Sigmoid colon (tissue), 7 donors: ENCODE results near the gene C1orf167. TPM values are rescaled to one million over a fixed set of nuclear protein-coding genes. Genes with fewer than 3 reads are reported as not detected.

ENCODE experiments used
- DNase-seq: peaks from one replicate; pipeline ENCODE4 v3.0.0-alpha.2; 2019
- H3K27ac ChIP-seq, 4 donors: fragments of 200-600 bp; sonication (generic); one replicate each; pipeline ENCODE4 v1.5.1; 2016 to 2019; ENCODE audit warnings: mild to moderate bottlenecking in 1 of 4
- H3K27me3 ChIP-seq, 3 donors: fragments of 200-600 bp; sonication (generic); one replicate each; pipeline ENCODE4 v1.5.1; 2019; ENCODE audit warnings: mild to moderate bottlenecking in 1 of 3
- H3K36me3 ChIP-seq, 4 donors: fragments of 200-600 bp; sonication (generic); one replicate each; pipeline ENCODE4 v1.5.1; 2016 to 2019
- H3K4me1 ChIP-seq, 4 donors: fragments of 200-600 bp; sonication (generic); one replicate each; pipeline ENCODE4 v1.5.1; 2017 to 2019
- H3K4me3 ChIP-seq, 4 donors: fragments of 200-600 bp; sonication (generic); one replicate each; pipeline ENCODE4 v1.5.1; 2017 to 2019; ENCODE audit warnings: mild to moderate bottlenecking in 2 of 4, moderate library complexity in 1 of 4
- H3K9me3 ChIP-seq, 4 donors: fragments of 200-600 bp in 3 of 4; sonication (generic) in 3 of 4; one replicate each; pipeline versions ENCODE4 v1.5.1 to v1.6.1; 2013 to 2019
- CTCF ChIP-seq, 4 experiments: fragments of 450-650 bp in 3 of 4; fragments of 200-600 bp in 1 of 4; IDR thresholded peaks; one replicate each; pipeline ENCODE4 v1.5.1; 2016 to 2019; ENCODE audit warnings: antibody characterized with exemption in 4 of 4, mild to moderate bottlenecking in 3 of 4, moderate library complexity in 2 of 4
- EP300 ChIP-seq, 4 donors: sonication (generic); formaldehyde crosslinking; IDR thresholded peaks; one replicate each; pipeline ENCODE4 v1.6.1; 2017; ENCODE audit warnings: antibody characterized with exemption in 4 of 4
- POLR2A ChIP-seq, 2 donors: fragments of 450-650 bp; IDR thresholded peaks; one replicate each; pipeline ENCODE4 v1.6.1; 2016; ENCODE audit warnings: antibody characterized with exemption in 2 of 2, mild to moderate bottlenecking in 2 of 2, moderate library complexity in 2 of 2
- POLR2AphosphoS5 ChIP-seq, 4 donors: sonication (generic); formaldehyde crosslinking; IDR thresholded peaks; one replicate each; pipeline ENCODE4 v1.6.1; 2017; ENCODE audit warnings: antibody characterized with exemption in 4 of 4
- WGBS, 2 donors: extraction: QIAGEN DNeasy Blood & Tissue Kit; methylation state at CpG; one replicate each; pipeline ENCODE4 v1.1.7; 2013; 5-methylcytosine and 5-hydroxymethylcytosine counted together
- intact Hi-C: fragments of 100-400 bp; cut with DNase I; formaldehyde crosslinking; loops from one replicate; pipeline ENCODE4 v1.15.1; 2023
- polyA plus RNA-seq, 3 donors: library from polyadenylated mRNA; stranded (reverse); fragments of 200-250 nt; gene quantifications; one replicate each; pipeline ENCODE4 v1.2.3, GENCODE V29; 2013
- total RNA-seq, 4 donors: library from RNA; depleted of rRNA; stranded (reverse); fragments of >200 nt; gene quantifications; one replicate each; pipeline ENCODE4 v1.1.0, GENCODE V29; 2016
- donor health status: healthy with polysubstance abuse.
- donor health status: Bipolar disorder and iron deficiency.
- donor health status: healthy.

Gene C1orf167
- total and polyA plus RNA-seq, 7 donors = 0.66 to 2.4 (median 1.7) TPM; not detected in 1

GRCh38 chr1:11825131-11825530, 63.1 kb downstream of the C1orf167 start:
- Histone ChIP-seq H3K27me3 (no peaks in the 10 kb centered on the region), H3K36me3 (peaks cover 30 to 100% (median 71%) of the 10 kb centered on the region in 4 donors), H3K9me3 (no peaks in the 10 kb centered on the region), H3K4me1 (no peaks in the 10 kb centered on the region), H3K4me3 (no peak overlapping the region), H3K27ac (no peak overlapping the region)
- intact Hi-C loops = no loop called here
- peak; percentile 44 for DNase-seq
- TF ChIP-seq POLR2A (IDR thresholded peaks at IDR 0.05) (no peak), EP300 (IDR thresholded peaks at IDR 0.05) (no peak), POLR2AphosphoS5 (IDR thresholded peaks at IDR 0.05) (no peak), CTCF (IDR thresholded peaks at IDR 0.05) (no peak)
- 94% methylated on average over 7 of the region's 7 CpGs for WGBS, 2 donors

DNA sequence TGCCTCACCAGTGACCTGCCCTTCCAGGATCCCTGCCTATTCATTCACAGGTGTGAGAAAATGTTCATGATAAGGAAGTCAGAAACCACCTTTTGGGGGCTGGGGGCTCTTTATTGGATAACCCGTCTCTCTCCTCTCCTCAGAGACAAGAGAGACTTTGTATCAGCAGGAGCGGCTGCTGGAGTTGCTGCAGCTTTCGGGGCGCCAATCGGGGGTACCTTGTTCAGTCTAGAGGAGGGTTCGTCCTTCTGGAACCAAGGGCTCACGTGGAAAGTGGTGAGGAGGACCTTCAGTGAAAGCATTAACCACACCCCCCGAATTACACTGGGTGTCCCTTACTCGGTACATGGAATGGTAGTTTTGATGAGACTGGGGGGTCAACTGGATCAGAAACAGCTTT, 65.0 kb downstream of the C1orf167 start:
- intact Hi-C loops = no loop called here
- TF ChIP-seq EP300 (IDR thresholded peaks at IDR 0.05) (no peak), CTCF (IDR thresholded peaks at IDR 0.05) (no peak), POLR2AphosphoS5 (IDR thresholded peaks at IDR 0.05) (no peak), POLR2A (IDR thresholded peaks at IDR 0.05) (no peak)
- no peaks in the 10 kb centered on the region for H3K4me1 ChIP-seq
- peaks cover 31 to 98% (median 74%) of the 10 kb centered on the region in 4 donors for H3K36me3 ChIP-seq
- H3K4me3 ChIP-seq = no peak overlapping the region
- H3K9me3 ChIP-seq = no peaks in the 10 kb centered on the region
- peak; percentile 29 for DNase-seq
- no peaks in the 10 kb centered on the region for H3K27me3 ChIP-seq
- WGBS, 2 donors = 95 to 96% methylated on average over 9 of the region's 9 CpGs
- no peak overlapping the region for H3K27ac ChIP-seq

GRCh38 chr1:11828511-11828910, 66.5 kb downstream of the C1orf167 start:
- H3K27me3 ChIP-seq = no peaks in the 10 kb centered on the region
- H3K9me3 ChIP-seq = no peaks in the 10 kb centered on the region
- DNase-seq = peak; percentile 56
- WGBS, 2 donors = 95% methylated on average over 19 of the region's 19 CpGs
- TF ChIP-seq POLR2AphosphoS5 (IDR thresholded peaks at IDR 0.05) = no peak
- TF ChIP-seq POLR2A (IDR thresholded peaks at IDR 0.05) = no peak
- TF ChIP-seq CTCF (IDR thresholded peaks at IDR 0.05) = no peak
- TF ChIP-seq EP300 (IDR thresholded peaks at IDR 0.05) = no peak
- H3K4me1 ChIP-seq = no peaks in the 10 kb centered on the region
- intact Hi-C loops = no loop called here
- H3K36me3 ChIP-seq = peaks cover 31 to 98% (median 73%) of the 10 kb centered on the region in 4 donors
- H3K27ac ChIP-seq = no peak overlapping the region
- H3K4me3 ChIP-seq = no peak overlapping the region

GRCh38 chr1:11831945-11832725, 70.1 kb downstream of the C1orf167 start:
- Histone ChIP-seq H3K4me1 (no peaks in the 10 kb centered on the region), H3K27ac (no peak overlapping the region), H3K9me3 (no peaks in the 10 kb centered on the region), H3K27me3 (no peaks in the 10 kb centered on the region), H3K36me3 (peaks cover 43 to 98% (median 77%) of the 10 kb centered on the region in 4 donors), H3K4me3 (no peak overlapping the region)
- peak; percentile 55 for DNase-seq
- intact Hi-C loops = no loop called here
- 67 to 85% methylated on average over 9 of the region's 9 CpGs for WGBS, 2 donors
- no peak for TF ChIP-seq POLR2AphosphoS5 (IDR thresholded peaks at IDR 0.05)
- TF ChIP-seq CTCF (IDR thresholded peaks at IDR 0.05) = no peak
- no peak for TF ChIP-seq EP300 (IDR thresholded peaks at IDR 0.05)
- TF ChIP-seq POLR2A (IDR thresholded peaks at IDR 0.05) = no peak
